ENCODE measurements around the gene AHRR. TPM values are rescaled to one million over a fixed set of nuclear protein-coding genes. Genes with fewer than 3 reads are reported as not detected.

Gene AHRR
- total RNA-seq, 2 experiments from 2014 or later: 2.2 to 3.4 TPM

DNA sequence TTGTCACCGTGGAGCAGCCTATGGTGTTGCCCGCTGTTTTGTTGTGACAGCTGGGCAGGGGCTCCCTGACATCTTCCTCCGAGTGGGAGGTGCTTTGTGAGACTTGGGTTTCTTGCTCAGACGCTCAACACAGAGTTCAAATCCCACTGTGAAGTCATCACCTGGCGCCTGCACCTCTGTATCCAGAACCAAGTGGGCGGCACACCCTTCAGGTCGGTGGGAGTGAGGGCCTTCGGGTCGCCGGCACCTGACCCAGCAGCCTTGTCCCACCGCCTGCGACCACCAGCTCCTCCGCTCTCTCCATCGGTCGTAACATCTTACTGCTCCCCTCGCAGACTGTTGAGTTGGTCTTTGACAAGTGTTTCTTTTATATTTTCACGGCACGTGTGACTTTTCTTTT lies 83.9 kb downstream of the AHRR start:
- Histone ChIP-seq H3K9me3 (ENCODE audit: low read length) (no peaks in the 10 kb centered on the region), H4K20me1 (ENCODE audit: insufficient read depth, low read length) (no peaks in the 10 kb centered on the region), H3K4me3 (ENCODE audit: low read depth, low read length, poor library complexity, severe bottlenecking) (no peak overlapping the region), H2AFZ (ENCODE audit: low read length) (no peak overlapping the region), H3K4me1 (ENCODE audit: insufficient read depth, low read length, poor library complexity, severe bottlenecking) (no peaks in the 10 kb centered on the region), H3K36me3 (ENCODE audit: insufficient read depth, low read length) (no peaks in the 10 kb centered on the region), H3K4me2 (ENCODE audit: low read length) (no peak overlapping the region), H3K79me2 (ENCODE audit: insufficient read depth, low read depth, low read length) (no peaks in the 10 kb centered on the region), H3K27ac (ENCODE audit: low read depth, low read length, poor library complexity, severe bottlenecking) (no peak overlapping the region), H3K9me2 (ENCODE audit: insufficient read depth, low read length) (no peaks in the 10 kb centered on the region)
- DNase-seq (ENCODE audit: low spot score): no peak
- no TSS peak for BruUV-seq (replicated peaks)
- intact Hi-C loops (cut with micrococcal nuclease; ENCODE audit: unreplicated experiment): no loop called here
- ChIA-PET CTCF (ENCODE audit: unreplicated experiment) (no interaction called here), POLR2A (no interaction called here)
- TF ChIP-seq, protein P1, sequence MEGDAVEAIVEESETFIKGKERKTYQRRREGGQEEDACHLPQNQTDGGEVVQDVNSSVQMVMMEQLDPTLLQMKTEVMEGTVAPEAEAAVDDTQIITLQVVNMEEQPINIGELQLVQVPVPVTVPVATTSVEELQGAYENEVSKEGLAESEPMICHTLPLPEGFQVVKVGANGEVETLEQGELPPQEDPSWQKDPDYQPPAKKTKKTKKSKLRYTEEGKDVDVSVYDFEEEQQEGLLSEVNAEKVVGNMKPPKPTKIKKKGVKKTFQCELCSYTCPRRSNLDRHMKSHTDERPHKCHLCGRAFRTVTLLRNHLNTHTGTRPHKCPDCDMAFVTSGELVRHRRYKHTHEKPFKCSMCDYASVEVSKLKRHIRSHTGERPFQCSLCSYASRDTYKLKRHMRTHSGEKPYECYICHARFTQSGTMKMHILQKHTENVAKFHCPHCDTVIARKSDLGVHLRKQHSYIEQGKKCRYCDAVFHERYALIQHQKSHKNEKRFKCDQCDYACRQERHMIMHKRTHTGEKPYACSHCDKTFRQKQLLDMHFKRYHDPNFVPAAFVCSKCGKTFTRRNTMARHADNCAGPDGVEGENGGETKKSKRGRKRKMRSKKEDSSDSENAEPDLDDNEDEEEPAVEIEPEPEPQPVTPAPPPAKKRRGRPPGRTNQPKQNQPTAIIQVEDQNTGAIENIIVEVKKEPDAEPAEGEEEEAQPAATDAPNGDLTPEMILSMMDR (conservative IDR thresholded peaks at IDR 0.05; ENCODE audit: low read length): no peak
- no peak for TF ChIP-seq EZH2phosphoT487 (IDR thresholded peaks at IDR 0.05; ENCODE audit: borderline replicate concordance, low read depth, low read length)

DNA sequence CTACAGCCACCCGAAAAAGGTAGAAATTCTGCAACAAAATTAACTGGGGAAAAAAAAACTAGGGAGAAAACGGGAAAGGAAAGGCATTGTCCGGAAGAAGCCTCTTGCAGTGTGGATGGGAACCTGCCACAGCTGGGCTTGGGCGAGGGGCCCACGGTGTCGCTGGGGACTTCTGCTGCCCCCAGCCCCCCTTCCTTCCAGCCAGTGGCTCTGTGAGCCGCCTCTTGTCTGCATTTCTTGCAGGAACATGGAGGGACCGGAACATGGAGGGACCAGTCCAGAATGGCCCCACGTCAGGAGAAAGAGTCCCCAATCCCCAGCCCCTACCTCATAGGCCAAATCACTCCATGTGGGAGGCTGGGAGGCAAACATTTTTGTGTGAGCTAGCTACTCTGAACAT lies 84.5 kb downstream of the AHRR start:
- H3K4me2 ChIP-seq (ENCODE audit: low read length): no peak overlapping the region
- H2AFZ ChIP-seq (ENCODE audit: low read length): no peak overlapping the region
- H3K27ac ChIP-seq (ENCODE audit: low read depth, low read length, poor library complexity, severe bottlenecking): no peak overlapping the region
- H3K4me1 ChIP-seq (ENCODE audit: insufficient read depth, low read length, poor library complexity, severe bottlenecking): no peaks in the 10 kb centered on the region
- H3K9me3 ChIP-seq (ENCODE audit: low read length): no peaks in the 10 kb centered on the region
- ChIA-PET CTCF (ENCODE audit: unreplicated experiment) (interaction anchor here (0.5 kb wide), 1 partner anchor 8 kb away, joined by 5 read pairs; no protein-coding TSS in a partner anchor), POLR2A (interaction anchor here (0.6 kb wide), 1 partner anchor 205 kb away, joined by 6 read pairs; no protein-coding TSS in a partner anchor)
- no peaks in the 10 kb centered on the region for H3K9me2 ChIP-seq (ENCODE audit: insufficient read depth, low read length)
- no peak for TF ChIP-seq EZH2phosphoT487 (IDR thresholded peaks at IDR 0.05; ENCODE audit: borderline replicate concordance, low read depth, low read length)
- TF ChIP-seq, protein P1 (conservative IDR thresholded peaks at IDR 0.05; ENCODE audit: low read length): no peak
- no peaks in the 10 kb centered on the region for H4K20me1 ChIP-seq (ENCODE audit: insufficient read depth, low read length)
- no peak for DNase-seq (ENCODE audit: low spot score)
- intact Hi-C loops (cut with micrococcal nuclease; ENCODE audit: unreplicated experiment): no loop called here
- H3K36me3 ChIP-seq (ENCODE audit: insufficient read depth, low read length): no peaks in the 10 kb centered on the region
- no peaks in the 10 kb centered on the region for H3K79me2 ChIP-seq (ENCODE audit: insufficient read depth, low read depth, low read length)
- no peak overlapping the region for H3K4me3 ChIP-seq (ENCODE audit: low read depth, low read length, poor library complexity, severe bottlenecking)
- BruUV-seq (replicated peaks): no TSS peak

DNA sequence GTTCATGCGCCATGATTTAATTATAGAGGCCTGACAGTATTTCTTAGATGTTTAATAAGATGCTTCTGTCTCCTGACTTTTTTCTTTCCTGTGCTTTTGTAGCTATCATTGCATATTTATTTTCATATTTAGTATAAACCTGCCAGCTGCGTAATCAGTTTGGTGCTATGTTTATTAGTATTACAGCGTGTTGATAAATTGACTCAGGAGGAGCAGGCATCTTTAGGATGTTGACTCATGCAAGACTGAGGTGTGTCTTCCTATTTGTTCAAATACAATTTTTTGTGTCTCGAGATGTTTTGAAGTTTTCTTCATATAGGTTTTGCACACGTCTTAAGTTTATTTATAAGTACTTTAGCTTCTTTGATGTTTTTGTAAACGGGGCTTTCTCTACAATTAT lies 85.5 kb downstream of the AHRR start:
- no peak overlapping the region for H3K4me3 ChIP-seq (ENCODE audit: low read depth, low read length, poor library complexity, severe bottlenecking)
- H3K27ac ChIP-seq (ENCODE audit: low read depth, low read length, poor library complexity, severe bottlenecking): no peak overlapping the region
- intact Hi-C loops (cut with micrococcal nuclease; ENCODE audit: unreplicated experiment): no loop called here
- POLR2A ChIA-PET: no interaction called here
- no peak overlapping the region for H3K4me2 ChIP-seq (ENCODE audit: low read length)
- H3K36me3 ChIP-seq (ENCODE audit: insufficient read depth, low read length): no peaks in the 10 kb centered on the region
- no peaks in the 10 kb centered on the region for H3K4me1 ChIP-seq (ENCODE audit: insufficient read depth, low read length, poor library complexity, severe bottlenecking)
- TF ChIP-seq EZH2phosphoT487 (IDR thresholded peaks at IDR 0.05; ENCODE audit: borderline replicate concordance, low read depth, low read length): no peak
- TF ChIP-seq, protein P1 (conservative IDR thresholded peaks at IDR 0.05; ENCODE audit: low read length): no peak
- no TSS peak for BruUV-seq (replicated peaks)
- H3K9me3 ChIP-seq (ENCODE audit: low read length): no peaks in the 10 kb centered on the region
- no peak overlapping the region for H2AFZ ChIP-seq (ENCODE audit: low read length)
- CTCF ChIA-PET (ENCODE audit: unreplicated experiment): interaction anchor here (1.0 kb wide), 1 partner anchor 41 kb away, joined by 3 read pairs; no protein-coding TSS in a partner anchor
- no peak for DNase-seq (ENCODE audit: low spot score)
- H3K79me2 ChIP-seq (ENCODE audit: insufficient read depth, low read depth, low read length): no peaks in the 10 kb centered on the region
- H3K9me2 ChIP-seq (ENCODE audit: insufficient read depth, low read length): no peaks in the 10 kb centered on the region
- no peaks in the 10 kb centered on the region for H4K20me1 ChIP-seq (ENCODE audit: insufficient read depth, low read length)

Data from OCI-LY7 (cell line).